Osteocyte (in vitro differentiated cells): ENCODE measurements around the gene FUT8. TPM values are rescaled to one million over a fixed set of nuclear protein-coding genes. Genes with fewer than 3 reads are reported as not detected.

Experiments
- DNase-seq: peaks from one replicate; pipeline ENCODE4 v3.0.0; 2021; ENCODE audit warnings: mixed read lengths; ENCODE audit not compliant: unreplicated experiment; ENCODE audit errors: extremely low spot score
- H3K27ac Mint-ChIP-seq: one replicate; pipeline ENCODE4 v1.8.0; 2021; ENCODE audit warnings: mild to moderate bottlenecking, mixed read lengths; ENCODE audit not compliant: unreplicated experiment
- H3K27me3 Mint-ChIP-seq: one replicate; pipeline ENCODE4 v1.8.0; 2021; ENCODE audit warnings: mixed read lengths; ENCODE audit not compliant: unreplicated experiment
- H3K36me3 Mint-ChIP-seq: one replicate; pipeline ENCODE4 v1.8.0; 2021; ENCODE audit warnings: mixed read lengths; ENCODE audit not compliant: unreplicated experiment
- H3K4me1 Mint-ChIP-seq: one replicate; pipeline ENCODE4 v1.8.0; 2021; ENCODE audit warnings: mixed read lengths; ENCODE audit not compliant: unreplicated experiment
- H3K4me3 Mint-ChIP-seq: one replicate; pipeline ENCODE4 v1.8.0; 2021; ENCODE audit warnings: mild to moderate bottlenecking, moderate library complexity, mixed read lengths; ENCODE audit not compliant: unreplicated experiment
- H3K9me3 Mint-ChIP-seq: one replicate; pipeline ENCODE4 v1.8.0; 2021; ENCODE audit warnings: mixed read lengths; ENCODE audit not compliant: unreplicated experiment
- total RNA-seq: library from RNA; stranded (reverse); gene quantifications from 2 replicates; pipeline ENCODE4 v1.2.1, GENCODE V29; 2021
- TF ChIP-seq, protein P1 (sequence below): fragments of 200-600 bp; sonication (generic); IDR thresholded peaks from 2 replicates; pipeline ENCODE4 v1.5.0; 2021; ENCODE audit warnings: antibody characterized with exemption, mild to moderate bottlenecking, moderate library complexity

FUT8 gene
- total RNA-seq, 1 donor from 2014 or later: 35.5 TPM

DNA sequence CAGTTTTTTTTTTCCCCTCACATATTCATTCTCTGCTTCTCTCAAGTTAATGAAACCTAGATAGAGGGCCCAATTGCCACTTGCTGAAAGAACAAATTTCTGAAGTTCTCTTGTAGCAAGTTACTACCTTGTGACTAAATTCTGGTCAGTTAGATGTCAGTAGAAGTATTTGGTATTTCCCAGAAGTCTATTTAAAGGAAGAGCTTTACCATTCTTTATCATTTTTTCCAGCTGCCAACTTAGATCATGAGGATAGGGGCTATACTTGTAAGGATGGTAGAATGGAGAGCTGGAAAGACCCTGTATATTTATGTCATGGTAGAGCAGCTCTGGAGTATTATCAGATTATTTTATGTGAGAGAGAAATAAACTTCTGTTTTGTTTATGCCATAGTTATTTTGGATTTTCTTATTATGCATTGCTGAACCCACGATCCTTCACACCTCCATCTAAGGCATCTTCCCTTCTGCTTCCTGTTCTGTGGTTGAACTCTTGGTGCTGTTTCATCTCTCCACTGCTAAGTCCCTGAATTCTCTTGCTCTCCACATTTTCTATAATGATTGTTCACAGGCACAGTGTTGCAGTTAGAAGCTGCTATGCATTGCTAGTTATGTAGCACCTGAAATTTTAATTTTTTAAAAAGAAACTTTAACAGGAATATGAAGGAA is 25.9 kb downstream of the FUT8 start:
- Mint-ChIP-seq H3K27me3 (no peaks in the 10 kb centered on the region), H3K36me3 (peaks cover 3% of the 10 kb centered on the region), H3K9me3 (peaks cover 7% of the 10 kb centered on the region), H3K27ac (no peak overlapping the region), H3K4me3 (no peak overlapping the region), H3K4me1 (peaks cover 7% of the 10 kb centered on the region)
- TF ChIP-seq, protein P1, sequence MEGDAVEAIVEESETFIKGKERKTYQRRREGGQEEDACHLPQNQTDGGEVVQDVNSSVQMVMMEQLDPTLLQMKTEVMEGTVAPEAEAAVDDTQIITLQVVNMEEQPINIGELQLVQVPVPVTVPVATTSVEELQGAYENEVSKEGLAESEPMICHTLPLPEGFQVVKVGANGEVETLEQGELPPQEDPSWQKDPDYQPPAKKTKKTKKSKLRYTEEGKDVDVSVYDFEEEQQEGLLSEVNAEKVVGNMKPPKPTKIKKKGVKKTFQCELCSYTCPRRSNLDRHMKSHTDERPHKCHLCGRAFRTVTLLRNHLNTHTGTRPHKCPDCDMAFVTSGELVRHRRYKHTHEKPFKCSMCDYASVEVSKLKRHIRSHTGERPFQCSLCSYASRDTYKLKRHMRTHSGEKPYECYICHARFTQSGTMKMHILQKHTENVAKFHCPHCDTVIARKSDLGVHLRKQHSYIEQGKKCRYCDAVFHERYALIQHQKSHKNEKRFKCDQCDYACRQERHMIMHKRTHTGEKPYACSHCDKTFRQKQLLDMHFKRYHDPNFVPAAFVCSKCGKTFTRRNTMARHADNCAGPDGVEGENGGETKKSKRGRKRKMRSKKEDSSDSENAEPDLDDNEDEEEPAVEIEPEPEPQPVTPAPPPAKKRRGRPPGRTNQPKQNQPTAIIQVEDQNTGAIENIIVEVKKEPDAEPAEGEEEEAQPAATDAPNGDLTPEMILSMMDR: no peak
- no peak for DNase-seq

GRCh38 chr14:65439117-65439516 is 26.6 kb downstream of the FUT8 start:
- DNase-seq: no peak
- TF ChIP-seq, protein P1: no peak
- Mint-ChIP-seq H3K36me3 (peaks cover 3% of the 10 kb centered on the region), H3K4me3 (no peak overlapping the region), H3K27me3 (no peaks in the 10 kb centered on the region), H3K9me3 (peaks cover 7% of the 10 kb centered on the region), H3K27ac (no peak overlapping the region), H3K4me1 (peaks cover 3% of the 10 kb centered on the region)

GRCh38 chr14:65440230-65440629 is 27.7 kb downstream of the FUT8 start:
- Mint-ChIP-seq H3K4me3 (no peak overlapping the region), H3K9me3 (peaks cover 7% of the 10 kb centered on the region), H3K27me3 (no peaks in the 10 kb centered on the region), H3K4me1 (no peaks in the 10 kb centered on the region), H3K36me3 (peaks cover 3% of the 10 kb centered on the region), H3K27ac (no peak overlapping the region)
- DNase-seq: no peak
- TF ChIP-seq, protein P1: no peak

DNA sequence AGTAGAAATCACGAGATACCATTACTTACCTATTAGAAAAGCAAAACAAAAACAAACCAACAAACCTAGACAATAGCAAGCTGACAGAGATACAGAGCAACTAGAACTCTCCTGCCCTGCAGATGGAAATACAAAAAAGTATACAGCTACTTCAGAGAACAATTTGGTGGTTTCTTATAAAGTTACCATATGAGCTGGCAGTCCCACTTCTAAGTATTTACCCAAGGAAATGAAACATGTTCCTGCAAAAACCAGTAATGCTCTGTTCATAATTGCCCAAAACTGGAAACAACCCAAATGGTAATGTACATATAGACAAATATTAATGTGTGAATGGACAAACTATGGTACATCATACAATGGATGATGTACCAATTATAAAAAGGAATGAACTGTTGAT is 31.7 kb downstream of the FUT8 start:
- H3K4me1 Mint-ChIP-seq: peaks cover 12% of the 10 kb centered on the region
- H3K27ac Mint-ChIP-seq: no peak overlapping the region

GRCh38 chr14:65446159-65446558 is 33.6 kb downstream of the FUT8 start:
- Mint-ChIP-seq H3K27ac (no peak overlapping the region), H3K36me3 (no peaks in the 10 kb centered on the region), H3K9me3 (no peaks in the 10 kb centered on the region), H3K4me3 (no peak overlapping the region), H3K27me3 (no peaks in the 10 kb centered on the region), H3K4me1 (peaks cover 12% of the 10 kb centered on the region)
- TF ChIP-seq, protein P1: no peak
- no peak for DNase-seq

More for the DNA sequence above, 31.7 kb downstream of the FUT8 start:
- Mint-ChIP-seq H3K4me3 (no peak overlapping the region), H3K36me3 (no peaks in the 10 kb centered on the region), H3K9me3 (no peaks in the 10 kb centered on the region), H3K27me3 (no peaks in the 10 kb centered on the region)
- no peak for DNase-seq
- TF ChIP-seq, protein P1: no peak
